MCF 10A (cell line): ENCODE results near the gene FOS. TPM values are rescaled to one million over a fixed set of nuclear protein-coding genes. Genes with fewer than 3 reads are reported as not detected.

ENCODE experiments used
- BruUV-seq: library from RNA; stranded (reverse); fragments of 400-500 nt; replicated peaks from 2 replicates; lab custom pipeline; 2021; lab: Mats Ljungman, UMichigan
- CTCF ChIA-PET: fragments of 300-600 bp; sonication (Branson Sonifier 250); formaldehyde crosslinking; extraction: SDS; loops from one replicate; lab custom pipeline; 2021; ENCODE audit warnings: antibody characterized with exemption, inconsistent platforms; lab: Yijun Ruan, JAX
- POLR2A ChIA-PET: fragments of 300-600, 350-650 bp; sonication (Branson Sonifier 250); formaldehyde crosslinking; extraction: SDS; loops from one replicate; lab custom pipeline; 2020; ENCODE audit warnings: antibody characterized with exemption, inconsistent platforms; lab: Yijun Ruan, JAX
- DNase-seq: peaks from one replicate; pipeline ENCODE4 v3.0.0-alpha.2; 2018; ENCODE audit not compliant: unreplicated experiment
- H3K27ac Mint-ChIP-seq: one replicate; pipeline ENCODE4 v1.8.0; 2022; ENCODE audit warnings: mild to moderate bottlenecking, low read depth, mixed read lengths; ENCODE audit not compliant: unreplicated experiment
- H3K27me3 Mint-ChIP-seq: one replicate; pipeline ENCODE4 v1.8.0; 2022; ENCODE audit warnings: mixed read lengths; ENCODE audit not compliant: insufficient read depth, unreplicated experiment
- H3K36me3 Mint-ChIP-seq: one replicate; pipeline ENCODE4 v1.8.0; 2022; ENCODE audit warnings: mild to moderate bottlenecking, moderate library complexity, mixed read lengths; ENCODE audit not compliant: insufficient read depth, unreplicated experiment
- H3K4me1 Mint-ChIP-seq: one replicate; pipeline ENCODE4 v1.8.0; 2022; ENCODE audit warnings: mixed read lengths; ENCODE audit not compliant: insufficient read depth, unreplicated experiment
- H3K4me3 Mint-ChIP-seq: one replicate; pipeline ENCODE4 v1.8.0; 2022; ENCODE audit warnings: mild to moderate bottlenecking, moderate library complexity, mixed read lengths; ENCODE audit not compliant: unreplicated experiment
- H3K9me3 Mint-ChIP-seq: one replicate; pipeline ENCODE4 v1.8.0; 2022; ENCODE audit warnings: mixed read lengths; ENCODE audit not compliant: unreplicated experiment
- intact Hi-C: fragments of 100-400 bp; cut with micrococcal nuclease; formaldehyde crosslinking; loops from 2 replicates; pipeline ENCODE4 v1.14.1; 2022
- total RNA-seq: library from RNA; stranded (reverse); gene quantifications from 2 replicates; pipeline ENCODE4 v1.2.3, GENCODE V29; 2022
- TF ChIP-seq, protein P1 (sequence below): fragments of 200-600 bp; IDR thresholded peaks from one replicate; pipeline ENCODE4 v1.8.0; 2022; ENCODE audit warnings: antibody characterized with exemption, mild to moderate bottlenecking; ENCODE audit not compliant: unreplicated experiment

Gene FOS
- total RNA-seq, 1 experiment from 2014 or later, result 139 TPM

GRCh38 chr14:75320196-75320595, 41.6 kb downstream of the FOS start:
- H3K9me3 Mint-ChIP-seq, result no peaks in the 10 kb centered on the region
- intact Hi-C loops, result no loop called here
- BruUV-seq, result no TSS peak
- POLR2A ChIA-PET, result interaction anchor here (0.7 to 1.0 kb wide), 3 partner anchors 9 to 156 kb away, joined by 3 to 5 read pairs (median 3); no protein-coding TSS in a partner anchor
- no peaks in the 10 kb centered on the region for H3K36me3 Mint-ChIP-seq
- no peak for DNase-seq
- CTCF ChIA-PET, result interaction anchor here (1.3 to 1.9 kb wide), 2 partner anchors 12 to 241 kb away, joined by 5 to 16 read pairs; no protein-coding TSS in a partner anchor
- H3K27ac Mint-ChIP-seq, result no peak overlapping the region
- H3K4me1 Mint-ChIP-seq, result no peaks in the 10 kb centered on the region
- no peak overlapping the region for H3K4me3 Mint-ChIP-seq
- H3K27me3 Mint-ChIP-seq, result no peaks in the 10 kb centered on the region
- TF ChIP-seq, protein P1, sequence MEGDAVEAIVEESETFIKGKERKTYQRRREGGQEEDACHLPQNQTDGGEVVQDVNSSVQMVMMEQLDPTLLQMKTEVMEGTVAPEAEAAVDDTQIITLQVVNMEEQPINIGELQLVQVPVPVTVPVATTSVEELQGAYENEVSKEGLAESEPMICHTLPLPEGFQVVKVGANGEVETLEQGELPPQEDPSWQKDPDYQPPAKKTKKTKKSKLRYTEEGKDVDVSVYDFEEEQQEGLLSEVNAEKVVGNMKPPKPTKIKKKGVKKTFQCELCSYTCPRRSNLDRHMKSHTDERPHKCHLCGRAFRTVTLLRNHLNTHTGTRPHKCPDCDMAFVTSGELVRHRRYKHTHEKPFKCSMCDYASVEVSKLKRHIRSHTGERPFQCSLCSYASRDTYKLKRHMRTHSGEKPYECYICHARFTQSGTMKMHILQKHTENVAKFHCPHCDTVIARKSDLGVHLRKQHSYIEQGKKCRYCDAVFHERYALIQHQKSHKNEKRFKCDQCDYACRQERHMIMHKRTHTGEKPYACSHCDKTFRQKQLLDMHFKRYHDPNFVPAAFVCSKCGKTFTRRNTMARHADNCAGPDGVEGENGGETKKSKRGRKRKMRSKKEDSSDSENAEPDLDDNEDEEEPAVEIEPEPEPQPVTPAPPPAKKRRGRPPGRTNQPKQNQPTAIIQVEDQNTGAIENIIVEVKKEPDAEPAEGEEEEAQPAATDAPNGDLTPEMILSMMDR, result no peak

GRCh38 chr14:75322746-75323145, 44.1 kb downstream of the FOS start:
- ChIA-PET POLR2A (no interaction called here), CTCF (interaction anchor here (0.8 to 1.7 kb wide), 5 partner anchors 10 to 238 kb away, joined by 4 read pairs; no protein-coding TSS in a partner anchor)
- Mint-ChIP-seq H3K4me3 (no peak overlapping the region), H3K9me3 (no peaks in the 10 kb centered on the region), H3K27me3 (no peaks in the 10 kb centered on the region), H3K36me3 (no peaks in the 10 kb centered on the region), H3K27ac (no peak overlapping the region), H3K4me1 (no peaks in the 10 kb centered on the region)
- BruUV-seq, result no TSS peak
- DNase-seq, result no peak
- TF ChIP-seq, protein P1, result no peak
- intact Hi-C loops, result no loop called here

- H3K9me3 Mint-ChIP-seq, result no peaks in the 10 kb centered on the region
- DNase-seq, result no peak
- H3K36me3 Mint-ChIP-seq, result no peaks in the 10 kb centered on the region
- no TSS peak for BruUV-seq
- intact Hi-C loops, result no loop called here
- ChIA-PET CTCF (interaction anchor here (2.1 kb wide), 1 partner anchor 237 kb away, joined by 8 read pairs; no protein-coding TSS in a partner anchor), POLR2A (no interaction called here)
- no peak overlapping the region for H3K4me3 Mint-ChIP-seq
- no peak overlapping the region for H3K27ac Mint-ChIP-seq
- no peaks in the 10 kb centered on the region for H3K27me3 Mint-ChIP-seq
- H3K4me1 Mint-ChIP-seq, result no peaks in the 10 kb centered on the region
- TF ChIP-seq, protein P1, result no peak
Measured at GRCh38 chr14:75323571-75323970, 44.9 kb downstream of the FOS start.

DNA sequence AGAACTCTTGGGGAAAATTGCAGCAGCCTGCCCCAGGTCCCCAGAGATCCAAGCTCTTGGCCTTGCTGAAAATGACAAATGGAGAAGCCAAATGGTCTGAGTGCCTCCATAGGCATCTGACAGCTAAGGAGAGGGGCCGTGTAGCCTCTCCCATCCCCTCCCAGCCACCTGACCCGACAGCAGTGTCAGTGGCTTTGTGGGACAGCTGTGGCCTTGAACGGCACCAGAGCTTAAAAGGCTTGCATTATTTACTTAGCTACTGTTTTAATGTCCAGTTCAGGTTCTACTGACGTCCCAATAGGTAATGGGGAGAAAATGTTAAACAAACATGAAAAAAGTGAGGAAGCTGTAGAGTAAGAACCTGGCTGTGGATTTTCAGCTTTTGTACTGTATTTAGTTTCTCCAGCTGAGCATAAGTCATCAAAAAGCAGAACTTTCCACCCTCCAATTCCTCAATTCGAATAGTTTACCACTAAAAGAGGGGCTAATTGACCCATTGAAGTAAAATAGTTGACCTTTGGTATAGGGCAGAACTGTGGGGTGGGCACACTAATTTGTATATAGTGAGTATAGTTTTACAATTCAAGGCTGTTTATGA, 50.0 kb downstream of the FOS start:
- DNase-seq, result no peak
- peaks cover 15% of the 10 kb centered on the region for H3K27me3 Mint-ChIP-seq
- H3K27ac Mint-ChIP-seq, result no peak overlapping the region
- TF ChIP-seq, protein P1, result no peak
- POLR2A ChIA-PET, result interaction anchor here (1.3 kb wide), 1 partner anchor 22 kb away, joined by 5 read pairs; no protein-coding TSS in a partner anchor
- CTCF ChIA-PET, result interaction anchor here (0.6 to 1.0 kb wide), 4 partner anchors 160 to 841 kb away, joined by 3 to 4 read pairs (median 3); no protein-coding TSS in a partner anchor
- no peaks in the 10 kb centered on the region for H3K9me3 Mint-ChIP-seq
- no TSS peak for BruUV-seq
- no peak overlapping the region for H3K4me3 Mint-ChIP-seq
- intact Hi-C loops, result no loop called here
- no peaks in the 10 kb centered on the region for H3K4me1 Mint-ChIP-seq
- H3K36me3 Mint-ChIP-seq, result no peaks in the 10 kb centered on the region
